ENCODE measurements around the gene TRIM24.

TRIM24 gene

GRCh38 chr7:138521837-138522461 is 61.9 kb downstream of the TRIM24 start:
- TF ChIP-seq POLR2AphosphoS5 (IDR thresholded peaks at IDR 0.05; ENCODE audit: low read depth) = no peak
- TF ChIP-seq GABPA (IDR thresholded peaks at IDR 0.05; ENCODE audit: low read depth) = no peak
- no peak for TF ChIP-seq SPI1 (IDR thresholded peaks at IDR 0.05; ENCODE audit: borderline replicate concordance, low read depth)
- TF ChIP-seq REST (IDR thresholded peaks at IDR 0.05; ENCODE audit: insufficient replicate concordance, low read depth) = no peak
- TF ChIP-seq CTCF (IDR thresholded peaks at IDR 0.05; ENCODE audit: insufficient read depth, low read length) = no peak
- Histone ChIP-seq H3K27ac (replicated peaks) (no peak overlapping the region), H3K27me3 (ENCODE audit: insufficient read depth, poor library complexity, severe bottlenecking) (no peaks in the 10 kb centered on the region), H3K4me3 (replicated peaks; ENCODE audit: insufficient read depth, low read length) (no peak overlapping the region)
- no peak for DNase-seq (ENCODE audit: low read depth in 1 of 2, low spot score in 1 of 2)

GRCh38 chr7:138524259-138524658 is 64.2 kb downstream of the TRIM24 start:
- no peak overlapping the region for H3K4me3 ChIP-seq (replicated peaks; ENCODE audit: insufficient read depth, low read length)
- H3K27me3 ChIP-seq (ENCODE audit: insufficient read depth, poor library complexity, severe bottlenecking) = no peaks in the 10 kb centered on the region
- no peak for DNase-seq (ENCODE audit: low read depth in 1 of 2, low spot score in 1 of 2)
- TF ChIP-seq GABPA (IDR thresholded peaks at IDR 0.05; ENCODE audit: low read depth) (no peak), POLR2AphosphoS5 (IDR thresholded peaks at IDR 0.05; ENCODE audit: low read depth) (no peak), REST (IDR thresholded peaks at IDR 0.05; ENCODE audit: insufficient replicate concordance, low read depth) (no peak), SPI1 (IDR thresholded peaks at IDR 0.05; ENCODE audit: borderline replicate concordance, low read depth) (no peak), CTCF (IDR thresholded peaks at IDR 0.05; ENCODE audit: insufficient read depth, low read length) (no peak)
- H3K27ac ChIP-seq (replicated peaks) = no peak overlapping the region

GRCh38 chr7:138525757-138526156 is 65.7 kb downstream of the TRIM24 start:
- no peak overlapping the region for H3K4me3 ChIP-seq (replicated peaks; ENCODE audit: insufficient read depth, low read length)
- no peak for DNase-seq (ENCODE audit: low read depth in 1 of 2, low spot score in 1 of 2)
- TF ChIP-seq POLR2AphosphoS5 (IDR thresholded peaks at IDR 0.05; ENCODE audit: low read depth) = no peak
- TF ChIP-seq SPI1 (IDR thresholded peaks at IDR 0.05; ENCODE audit: borderline replicate concordance, low read depth) = no peak
- no peak for TF ChIP-seq GABPA (IDR thresholded peaks at IDR 0.05; ENCODE audit: low read depth)
- no peak for TF ChIP-seq CTCF (IDR thresholded peaks at IDR 0.05; ENCODE audit: insufficient read depth, low read length)
- TF ChIP-seq REST (IDR thresholded peaks at IDR 0.05; ENCODE audit: insufficient replicate concordance, low read depth) = no peak
- no peak overlapping the region for H3K27ac ChIP-seq (replicated peaks)
- H3K27me3 ChIP-seq (ENCODE audit: insufficient read depth, poor library complexity, severe bottlenecking) = no peaks in the 10 kb centered on the region
